ENCODE measurements around the gene COIL.
A peak's percentile ranks its signal among the peaks of the same experiment; 100 is the strongest.

Gene COIL

GRCh38 chr17:56903560-56903959 lies 57.3 kb downstream of the COIL start:
- no peak for DNase-seq (ENCODE audit: low spot score)

- peak; percentile 70 for DNase-seq (ENCODE audit: low spot score)
Observed at GRCh38 chr17:56902348-56902747, 58.5 kb downstream of the COIL start.

- DNase-seq (ENCODE audit: low spot score): no peak
Observed at GRCh38 chr17:56899403-56899802, 61.4 kb downstream of the COIL start.

GRCh38 chr17:56898874-56899273 lies 62.0 kb downstream of the COIL start:
- DNase-seq (ENCODE audit: low spot score): no peak

- no peak for DNase-seq (ENCODE audit: low spot score)
Observed at GRCh38 chr17:56897646-56898424, 63.0 kb downstream of the COIL start.

GRCh38 chr17:56896968-56897359 lies 63.9 kb downstream of the COIL start:
- no peak for DNase-seq (ENCODE audit: low spot score)

- no peak for DNase-seq (ENCODE audit: low spot score)
Observed at GRCh38 chr17:56896217-56896967, 64.5 kb downstream of the COIL start.

GRCh38 chr17:56894859-56895455 lies 65.9 kb downstream of the COIL start:
- no peak for DNase-seq (ENCODE audit: low spot score)

- DNase-seq (ENCODE audit: low spot score): no peak
Observed at GRCh38 chr17:56893503-56893902, 67.3 kb downstream of the COIL start.

- no peak for DNase-seq (ENCODE audit: low spot score)
Observed at GRCh38 chr17:56892333-56892732, 68.5 kb downstream of the COIL start.

GRCh38 chr17:56891751-56892150 lies 69.1 kb downstream of the COIL start:
- no peak for DNase-seq (ENCODE audit: low spot score)

GRCh38 chr17:56890906-56891674 lies 69.8 kb downstream of the COIL start:
- no peak for DNase-seq (ENCODE audit: low spot score)

GRCh38 chr17:56890390-56890789 lies 70.5 kb downstream of the COIL start:
- DNase-seq (ENCODE audit: low spot score): no peak

Data from kidney capillary endothelial cell (primary cell).